K562 (cell line): ENCODE measurements around the gene TSPOAP1. TPM values are rescaled to one million over a fixed set of nuclear protein-coding genes. Genes with fewer than 3 reads are reported as not detected.

Experiments used
- ATAC-seq: fragments of 200-7000 bp; cut with Tn5 transposase; 3 replicates; pipeline ENCODE4 v1.9.1; 2020; ENCODE audit warnings: moderate library complexity
- BruUV-seq: library from RNA; stranded (reverse); fragments of 400-500 nt; replicated peaks from 2 replicates; lab custom pipeline; 2021; lab: Mats Ljungman, UMichigan
- CTCF ChIA-PET: fragments of 300-600 bp; formaldehyde crosslinking; extraction: SDS; loops from one replicate; lab custom pipeline; 2021; ENCODE audit warnings: low intra/inter-chr PET ratio; lab: Yijun Ruan, JAX
- POLR2A ChIA-PET: fragments of 300-600, 350-650 bp; sonication (Branson Sonifier 250); formaldehyde crosslinking; extraction: SDS; loops from one replicate; lab custom pipeline; 2021; ENCODE audit warnings: antibody characterized with exemption, inconsistent platforms; lab: Yijun Ruan, JAX
- DNase-seq, 4 experiments: peaks; one replicate each; pipeline versions ENCODE4 v3.0.0 to v3.0.0-alpha.2; 2011 to 2018; ENCODE audit warnings: low spot score in 3 of 4, mixed read lengths in 3 of 4; ENCODE audit errors: extremely low read depth in 1 of 4
- FAIRE-seq: peaks from 2 replicates; lab custom pipeline; 2011; peaks lifted over from hg19 to GRCh38; lab: Jason Lieb, UNC
- H2AFZ ChIP-seq: 2 replicates; pipeline ENCODE4 v1.6.0; 2011; ENCODE audit warnings: low read depth, low read length, control low read depth, inconsistent platforms
- H3K27ac ChIP-seq: fragments of 200-600 bp; 3 replicates; pipeline ENCODE4 v1.8.0; 2011; ENCODE audit warnings: low read depth, mild to moderate bottlenecking, control low read depth, inconsistent platforms, low read length, moderate library complexity, mixed read lengths; ENCODE audit errors: extremely low read depth
- H3K27me3 ChIP-seq, 2 experiments: fragments of 300-600 bp in 1 of 2; 2 replicates in 1 of 2; 3 replicates in 1 of 2; pipeline versions ENCODE4 v1.6.0 to v1.8.0; 2011; ENCODE audit warnings: inconsistent platforms in 2 of 2, low read length in 2 of 2, mild to moderate bottlenecking in 1 of 2, mixed read lengths in 1 of 2, moderate library complexity in 1 of 2; ENCODE audit not compliant: control insufficient read depth in 2 of 2, insufficient read depth in 2 of 2
- H3K36me3 ChIP-seq: fragments of 300-600 bp; 3 replicates; pipeline ENCODE4 v1.8.0; 2011; ENCODE audit warnings: mild to moderate bottlenecking, low read length, inconsistent platforms; ENCODE audit not compliant: control insufficient read depth, insufficient read depth
- H3K4me1 ChIP-seq, 2 experiments: fragments of 200-600 bp in 1 of 2; replicated peaks in 1 of 2; 2 replicates in 1 of 2; 3 replicates in 1 of 2; pipeline versions ENCODE4 v1.5.1 to v1.8.0; 2011; ENCODE audit warnings: inconsistent platforms in 2 of 2, low read length in 2 of 2, mild to moderate bottlenecking in 1 of 2, mixed read lengths in 1 of 2, moderate library complexity in 1 of 2; ENCODE audit not compliant: control insufficient read depth in 2 of 2, insufficient read depth in 2 of 2
- H3K4me2 ChIP-seq: 2 replicates; pipeline ENCODE4 v1.6.1; 2011; ENCODE audit warnings: low read length, control low read depth, inconsistent platforms, mixed read lengths; ENCODE audit not compliant: insufficient read depth
- H3K4me3 ChIP-seq: fragments of 200-600 bp; sonication (generic), shearing (Covaris generic); 2 replicates; pipeline ENCODE4 v1.5.1; 2016; ENCODE audit warnings: control low read depth, inconsistent platforms
- H3K79me2 ChIP-seq: fragments of 200-600 bp; 3 replicates; pipeline ENCODE4 v1.8.0; 2011; ENCODE audit warnings: low read length, inconsistent platforms; ENCODE audit not compliant: control insufficient read depth, insufficient read depth
- H3K9ac ChIP-seq, 2 experiments: 2 replicates each; pipeline versions ENCODE4 v1.6.0 to v1.6.1; 2011; ENCODE audit warnings: low read depth in 2 of 2, low read length in 2 of 2, control low read depth in 1 of 2, inconsistent platforms in 1 of 2, mild to moderate bottlenecking in 1 of 2, mixed read lengths in 1 of 2; ENCODE audit not compliant: insufficient read depth in 1 of 2
- H3K9me1 ChIP-seq: one replicate; pipeline ENCODE4 v1.6.0; 2011; ENCODE audit warnings: inconsistent platforms, mild to moderate bottlenecking, low read length, moderate library complexity; ENCODE audit not compliant: control insufficient read depth, insufficient read depth
- H3K9me3 ChIP-seq: replicated peaks from 2 replicates; pipeline ENCODE4 v1.5.1; 2011; ENCODE audit warnings: low read depth, low read length, inconsistent platforms; ENCODE audit not compliant: control insufficient read depth, insufficient read depth
- H4K20me1 ChIP-seq: replicated peaks from 2 replicates; pipeline ENCODE4 v1.6.1; 2011; ENCODE audit warnings: low read length, inconsistent platforms, mixed read lengths; ENCODE audit not compliant: control insufficient read depth, insufficient read depth
- BCL6 ChIP-seq: fragments of 250-450 bp; sonication (Bioruptor Pico); IDR thresholded peaks from 2 replicates; pipeline ENCODE4 v1.4.0; 2020
- CHD1 ChIP-seq: fragments of 200-600 bp; sonication (generic); IDR thresholded peaks from one replicate; pipeline ENCODE4 v1.6.1; 2012; ENCODE audit warnings: mild to moderate bottlenecking, moderate library complexity, low read length, inconsistent platforms
- ESRRB ChIP-seq: fragments of 250-450 bp; sonication (Bioruptor Pico); IDR thresholded peaks from 2 replicates; pipeline ENCODE4 v1.5.0; 2020; ENCODE audit warnings: mild to moderate bottlenecking, moderate library complexity, borderline replicate concordance
- HDAC1 ChIP-seq, 2 experiments: fragments of 450-650 bp; IDR thresholded peaks; 2 replicates each; pipeline ENCODE4 v1.6.1; 2016 to 2017; ENCODE audit warnings: inconsistent platforms in 1 of 2, mild to moderate bottlenecking in 1 of 2, moderate library complexity in 1 of 2
- KLF10 ChIP-seq: fragments of 250-450 bp; sonication (Bioruptor Pico); IDR thresholded peaks from 2 replicates; pipeline ENCODE4 v1.6.1; 2021; ENCODE audit warnings: matching md5 sums
- NCOR1 ChIP-seq: fragments of 450-650 bp; IDR thresholded peaks from 2 replicates; pipeline ENCODE4 v1.6.1; 2016; ENCODE audit warnings: mild to moderate bottlenecking, moderate library complexity
- NR4A1 ChIP-seq, 2 experiments: fragments of 250-450 bp in 1 of 2; fragments of 450-650 bp in 1 of 2; sonication (Bioruptor Pico) in 1 of 2; IDR thresholded peaks; 2 replicates each; pipeline versions ENCODE4 v1.4.0 to v1.6.1; 2016 to 2020; ENCODE audit warnings: mild to moderate bottlenecking in 2 of 2, missing compliant biosample characterization in 1 of 2, missing genetic modification characterization in 1 of 2, moderate library complexity in 1 of 2
- RBM15 ChIP-seq: fragments of 200-400 bp; formaldehyde crosslinking; IDR thresholded peaks from 2 replicates; pipeline ENCODE4 v1.6.1; 2018; ENCODE audit warnings: mild to moderate bottlenecking, low read length, moderate library complexity; ENCODE audit not compliant: insufficient read depth
- SMAD4 ChIP-seq: fragments of 250-450 bp; sonication (Bioruptor Pico); conservative IDR thresholded peaks from 2 replicates; pipeline ENCODE4 v1.8.0; 2021; ENCODE audit warnings: inconsistent platforms, mild to moderate bottlenecking, moderate library complexity
- TFAP4 ChIP-seq: sonication (generic); formaldehyde crosslinking; IDR thresholded peaks from 2 replicates; pipeline ENCODE4 v1.8.0; 2022; ENCODE audit warnings: missing genetic modification reagents, mild to moderate bottlenecking, moderate library complexity, borderline replicate concordance
- YY1 ChIP-seq, 3 experiments: IDR thresholded peaks; 2 replicates each; pipeline ENCODE4 v1.6.1; 2011; ENCODE audit warnings: low read length in 2 of 3, mild to moderate bottlenecking in 2 of 3, moderate library complexity in 2 of 3, borderline replicate concordance in 1 of 3, control low read depth in 1 of 3, low read depth in 1 of 3; ENCODE audit not compliant: insufficient read depth in 3 of 3, insufficient replicate concordance in 2 of 3, control insufficient read depth in 1 of 3, insufficient read length in 1 of 3; ENCODE audit errors: extremely low read depth in 1 of 3
- ZFX ChIP-seq: sonication (generic); formaldehyde crosslinking; IDR thresholded peaks from 2 replicates; pipeline ENCODE4 v1.8.0; 2022; ENCODE audit warnings: mild to moderate bottlenecking, missing genetic modification reagents, moderate library complexity
- WGBS: fragments of 100-300 bp; shearing (Covaris generic); methylation state at CpG from one replicate; pipeline ENCODE4 v1.1.6; 2016; ENCODE audit warnings: low coverage, mixed read lengths; ENCODE audit not compliant: insufficient coverage; ENCODE audit errors: missing lambda C conversion rate; 5-methylcytosine and 5-hydroxymethylcytosine counted together
- in situ Hi-C: fragments of 300-500 bp; cut with MboI; formaldehyde crosslinking; loops from 4 replicates; pipeline ENCODE4 v1.15.0; 2018; ENCODE audit warnings: inconsistent platforms, mixed read lengths
- intact Hi-C: fragments of 100-400 bp; cut with micrococcal nuclease; formaldehyde crosslinking; loops from 2 replicates; pipeline ENCODE4 v1.14.2; 2022
- polyA plus RNA-seq, 8 experiments: library from polyadenylated mRNA; depleted of rRNA in 4 of 8; stranded (reverse) in 5 of 8; unstranded in 3 of 8; fragments of >200 nt; fragmentation: Nextera tagmentation in 2 of 8; fragmentation: Illumina TruSeq in 1 of 8; extraction: Ambion mirVana in 2 of 8; extraction: Trizol in 1 of 8; gene quantifications; 2 replicates each; pipeline versions ENCODE4 v1.2.1 to v1.2.3, GENCODE V29; 2011 to 2014; ENCODE audit warnings: inconsistent platforms in 1 of 8, missing spikeins in 1 of 8
- total RNA-seq, 7 experiments: library from RNA; depleted of rRNA in 6 of 7; stranded (reverse); fragments of >200 nt in 6 of 7; fragmentation: Illumina TruSeq in 2 of 7; extraction: Trizol in 2 of 7; gene quantifications; 2 replicates each; pipeline versions ENCODE4 v1.2.1 to v1.2.3, GENCODE V29; 2011 to 2021; ENCODE audit warnings: low replicate concordance in 1 of 7
- TF ChIP-seq, protein P1 (sequence below), 2 experiments: fragments of 200-800 bp in 1 of 2; sonication (Bioruptor generic) in 1 of 2; sonication (generic) in 1 of 2; formaldehyde crosslinking in 1 of 2; IDR thresholded peaks in 1 of 2; conservative IDR thresholded peaks in 1 of 2; 2 replicates each; pipeline versions ENCODE4 v1.5.0 to v1.6.1; 2016 to 2020; ENCODE audit warnings: missing compliant biosample characterization in 1 of 2, missing genetic modification characterization in 1 of 2, missing genetic modification reagents in 1 of 2
- TF ChIP-seq, protein P2 (sequence below), 2 experiments: fragments of 250-450 bp in 1 of 2; fragments of 450-650 bp in 1 of 2; sonication (Bioruptor Pico) in 1 of 2; IDR thresholded peaks; 2 replicates each; pipeline versions ENCODE4 v1.6.1 to v1.8.0; 2016 to 2021; ENCODE audit warnings: mild to moderate bottlenecking in 2 of 2, moderate library complexity in 2 of 2, missing compliant biosample characterization in 1 of 2, missing genetic modification characterization in 1 of 2
- TF ChIP-seq, protein P3 (sequence below): fragments of 450-650 bp; formaldehyde crosslinking; IDR thresholded peaks from 2 replicates; pipeline ENCODE4 v1.4.0; 2020; ENCODE audit warnings: mild to moderate bottlenecking, moderate library complexity

Gene TSPOAP1
- total and polyA plus RNA-seq, 9 of the 15 experiments (the other 6 are each of a cell fraction or from before 2014, with no cell fraction given) = 0.87 to 3.9 (median 1.8) TPM; not detected in 2

DNA sequence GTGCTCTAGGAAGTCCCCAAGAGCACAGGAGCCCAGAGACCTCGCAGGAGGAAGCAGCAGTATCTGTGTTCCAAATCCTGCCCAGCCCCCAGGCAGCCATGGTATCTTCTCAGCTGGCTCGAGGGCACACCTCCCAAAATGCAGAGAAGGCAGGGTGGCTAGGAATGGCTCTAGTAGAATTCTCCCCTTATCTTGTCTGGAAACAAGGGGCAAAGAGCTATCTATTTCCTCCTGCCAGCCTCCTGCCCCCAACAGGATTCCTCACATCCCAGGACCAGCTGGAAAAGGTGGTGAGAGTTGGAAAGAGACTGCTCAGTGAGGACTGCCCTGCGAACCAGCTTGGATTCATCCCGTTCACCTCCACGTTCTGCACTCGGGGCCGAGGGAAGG is 8.6 kb upstream of the TSPOAP1 start:
- Histone ChIP-seq H2AFZ (no peak overlapping the region), H3K4me1 (peaks cover 62 to 75% of the 10 kb centered on the region in 2 experiments), H3K4me2 (peak overlapping the region; percentile 90), H3K36me3 (peaks cover 6% of the 10 kb centered on the region; the same call in 2 of the 3 replicates), H3K9me3 (no peaks in the 10 kb centered on the region), H3K27me3 (no peaks in the 10 kb centered on the region), H3K79me2 (peaks cover 95% of the 10 kb centered on the region), H4K20me1 (peaks cover under 1% of the 10 kb centered on the region; the same call in 1 of the 2 replicates), H3K4me3 (peak overlapping the region; percentile 91), H3K9ac (peak overlapping the region; percentile 96 to 100), H3K9me1 (no peaks in the 10 kb centered on the region), H3K27ac (peak overlapping the region; percentile 99)
- in situ Hi-C loops = loop anchor here (5.0 kb wide), 1 partner anchor 80 kb away; the partner anchor contains the start of gene RNF43
- DNase-seq (peak in 1 of 4 experiments; percentile 61), ATAC-seq (no peak), FAIRE-seq (no peak)
- ChIA-PET CTCF (no interaction called here), POLR2A (interaction anchor here (0.7 to 10.4 kb wide), 14 partner anchors 10 to 155 kb away, joined by 3 to 257 read pairs (median 5); partner anchors contain the start of gene SUPT4H1)
- no TSS peak for BruUV-seq
- intact Hi-C loops = loop anchor here (10.0 kb wide), 1 partner anchor 298 kb away; no protein-coding TSS in a partner anchor
- 4% methylated on average over 7 of the region's 7 CpGs for WGBS
- TF ChIP-seq HDAC1 (IDR thresholded peaks at IDR 0.05) (peak in 1 of 2 experiments; percentile 10; a peak in 1 of 4 replicates), NCOR1 (peak; percentile 15; the same call in 1 of the 2 replicates), RBM15 (no peak), KLF10 (CRISPR knock-in tag) (0 out of 2 replicates have a peak, but pooled peaks have one; percentile 59), SMAD4 (CRISPR knock-in tag) (peak; percentile 45; the same call in 1 of the 2 replicates), TFAP4 (peak; percentile 71), ESRRB (CRISPR knock-in tag) (0 out of 2 replicates have a peak, but pooled peaks have one; percentile 22), ZFX (CRISPR knock-in tag) (no peak), YY1 (IDR thresholded peaks at IDR 0.05; ENCODE audit: borderline replicate concordance in 1 of 3, control insufficient read depth in 1 of 3, extremely low read depth in 1 of 3, insufficient read depth in 3 of 3, insufficient read length in 1 of 3, insufficient replicate concordance in 2 of 3, low read depth in 1 of 3, low read length in 2 of 3) (peak in 2 of 3 experiments; percentile 19 to 61), NR4A1 (CRISPR knock-in tag; IDR thresholded peaks at IDR 0.05) (no peak), NR4A1 (tag; IDR thresholded peaks at IDR 0.05) (0 out of 2 replicates have a peak, but pooled peaks have one; percentile 23), BCL6 (CRISPR knock-in tag) (no peak), CHD1 (no peak)
- TF ChIP-seq, protein P1, sequence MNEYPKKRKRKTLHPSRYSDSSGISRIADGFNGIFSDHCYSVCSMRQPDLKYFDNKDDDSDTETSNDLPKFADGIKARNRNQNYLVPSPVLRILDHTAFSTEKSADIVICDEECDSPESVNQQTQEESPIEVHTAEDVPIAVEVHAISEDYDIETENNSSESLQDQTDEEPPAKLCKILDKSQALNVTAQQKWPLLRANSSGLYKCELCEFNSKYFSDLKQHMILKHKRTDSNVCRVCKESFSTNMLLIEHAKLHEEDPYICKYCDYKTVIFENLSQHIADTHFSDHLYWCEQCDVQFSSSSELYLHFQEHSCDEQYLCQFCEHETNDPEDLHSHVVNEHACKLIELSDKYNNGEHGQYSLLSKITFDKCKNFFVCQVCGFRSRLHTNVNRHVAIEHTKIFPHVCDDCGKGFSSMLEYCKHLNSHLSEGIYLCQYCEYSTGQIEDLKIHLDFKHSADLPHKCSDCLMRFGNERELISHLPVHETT (CRISPR knock-in tag; conservative IDR thresholded peaks at IDR 0.05 in 1 of 2, IDR thresholded peaks at IDR 0.05 in 1 of 2) = 0 out of 4 replicates have a peak, but pooled peaks of 1 of the 2 experiments have one; percentile 0
- TF ChIP-seq, protein P2, sequence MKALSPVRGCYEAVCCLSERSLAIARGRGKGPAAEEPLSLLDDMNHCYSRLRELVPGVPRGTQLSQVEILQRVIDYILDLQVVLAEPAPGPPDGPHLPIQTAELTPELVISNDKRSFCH (CRISPR knock-in tag; IDR thresholded peaks at IDR 0.05) = no peak
- TF ChIP-seq, protein P2 (tag; IDR thresholded peaks at IDR 0.05) = 0 out of 2 replicates have a peak, but pooled peaks have one; percentile 37
- TF ChIP-seq, protein P3, sequence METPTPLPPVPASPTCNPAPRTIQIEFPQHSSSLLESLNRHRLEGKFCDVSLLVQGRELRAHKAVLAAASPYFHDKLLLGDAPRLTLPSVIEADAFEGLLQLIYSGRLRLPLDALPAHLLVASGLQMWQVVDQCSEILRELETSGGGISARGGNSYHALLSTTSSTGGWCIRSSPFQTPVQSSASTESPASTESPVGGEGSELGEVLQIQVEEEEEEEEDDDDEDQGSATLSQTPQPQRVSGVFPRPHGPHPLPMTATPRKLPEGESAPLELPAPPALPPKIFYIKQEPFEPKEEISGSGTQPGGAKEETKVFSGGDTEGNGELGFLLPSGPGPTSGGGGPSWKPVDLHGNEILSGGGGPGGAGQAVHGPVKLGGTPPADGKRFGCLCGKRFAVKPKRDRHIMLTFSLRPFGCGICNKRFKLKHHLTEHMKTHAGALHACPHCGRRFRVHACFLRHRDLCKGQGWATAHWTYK (CRISPR knock-in tag) = 0 out of 2 replicates have a peak, but pooled peaks have one; percentile 33
